Astrocyte (in vitro differentiated cells and primary cell): Measurements from ENCODE around the gene FXR2. TPM values are rescaled to one million over a fixed set of nuclear protein-coding genes. Genes with fewer than 3 reads are reported as not detected.
"Not testable (repeated sequence)": the region's sequence is repeated elsewhere in the genome, so short reads cannot be mapped to it uniquely, and the experiment has no call there.

Experiments
- DNase-seq: peaks from one replicate; pipeline ENCODE4 v3.0.0-alpha.2; 2010; ENCODE audit warnings: low read depth
- FAIRE-seq: peaks from 2 replicates; lab custom pipeline; 2011; peaks lifted over from hg19 to GRCh38; lab: Jason Lieb, UNC
- H2AFZ ChIP-seq: 2 replicates; pipeline ENCODE4 v1.6.0; 2012; ENCODE audit warnings: low read depth, low read length, inconsistent platforms
- H3K27ac ChIP-seq: 2 replicates; pipeline ENCODE4 v1.5.1; 2011; ENCODE audit warnings: low read depth, low read length, inconsistent platforms
- H3K27me3 ChIP-seq: 2 replicates; pipeline ENCODE4 v1.6.0; 2011; ENCODE audit warnings: low read length, inconsistent platforms; ENCODE audit not compliant: insufficient read depth
- H3K36me3 ChIP-seq: 2 replicates; pipeline ENCODE4 v1.5.1; 2011; ENCODE audit warnings: low read length, inconsistent platforms; ENCODE audit not compliant: insufficient read depth
- H3K4me1 ChIP-seq: 2 replicates; pipeline ENCODE4 v1.5.1; 2011; ENCODE audit warnings: low read length, inconsistent platforms; ENCODE audit not compliant: insufficient read depth
- H3K4me2 ChIP-seq: 2 replicates; pipeline ENCODE4 v1.6.0; 2012; ENCODE audit warnings: low read length, inconsistent platforms
- H3K4me3 ChIP-seq: 2 replicates; pipeline ENCODE4 v1.5.1; 2011; ENCODE audit warnings: low read depth, mild to moderate bottlenecking, low read length, inconsistent platforms; ENCODE audit not compliant: insufficient read depth
- H3K79me2 ChIP-seq: 2 replicates; pipeline ENCODE4 v1.6.0; 2012; ENCODE audit warnings: mild to moderate bottlenecking, low read length, inconsistent platforms; ENCODE audit not compliant: insufficient read depth
- H3K9ac ChIP-seq: 2 replicates; pipeline ENCODE4 v1.6.0; 2012; ENCODE audit warnings: mild to moderate bottlenecking, low read length, inconsistent platforms
- H3K9me3 ChIP-seq: 2 replicates; pipeline ENCODE4 v1.5.1; 2012; ENCODE audit warnings: low read depth, mild to moderate bottlenecking, low read length, inconsistent platforms; ENCODE audit not compliant: insufficient read depth
- H4K20me1 ChIP-seq: 2 replicates; pipeline ENCODE4 v1.6.0; 2012; ENCODE audit warnings: low read length, inconsistent platforms; ENCODE audit not compliant: insufficient read depth
- H3K27ac Mint-ChIP-seq: one replicate; pipeline ENCODE4 v1.8.0; 2021; ENCODE audit warnings: mild to moderate bottlenecking, mixed read lengths; ENCODE audit not compliant: unreplicated experiment
- H3K27me3 Mint-ChIP-seq: one replicate; pipeline ENCODE4 v1.8.0; 2021; ENCODE audit warnings: low read depth, mixed read lengths; ENCODE audit not compliant: unreplicated experiment
- H3K36me3 Mint-ChIP-seq: one replicate; pipeline ENCODE4 v1.8.0; 2021; ENCODE audit warnings: low read depth, mixed read lengths; ENCODE audit not compliant: unreplicated experiment
- H3K4me1 Mint-ChIP-seq: one replicate; pipeline ENCODE4 v1.8.0; 2021; ENCODE audit warnings: low read depth, mixed read lengths; ENCODE audit not compliant: unreplicated experiment
- H3K4me3 Mint-ChIP-seq: one replicate; pipeline ENCODE4 v1.8.0; 2021; ENCODE audit warnings: mild to moderate bottlenecking, moderate library complexity, mixed read lengths; ENCODE audit not compliant: unreplicated experiment
- H3K9me3 Mint-ChIP-seq: one replicate; pipeline ENCODE4 v1.8.0; 2021; ENCODE audit warnings: mild to moderate bottlenecking, mixed read lengths; ENCODE audit not compliant: unreplicated experiment
- EZH2 ChIP-seq: IDR thresholded peaks from 2 replicates; pipeline ENCODE4 v1.6.1; 2012; ENCODE audit warnings: mild to moderate bottlenecking, low read length, inconsistent platforms; ENCODE audit not compliant: insufficient read depth
- total RNA-seq: library from RNA; stranded (reverse); gene quantifications from 2 replicates; pipeline ENCODE4 v1.2.1, GENCODE V29; 2021
- TF ChIP-seq, protein P1 (sequence below): IDR thresholded peaks from 2 replicates; pipeline ENCODE4 v1.5.1; 2011; ENCODE audit warnings: low read depth, mild to moderate bottlenecking, inconsistent platforms, low read length, moderate library complexity; ENCODE audit not compliant: insufficient read depth

Gene FXR2
- total RNA-seq, 1 donor from 2014 or later, result 60.2 TPM

DNA sequence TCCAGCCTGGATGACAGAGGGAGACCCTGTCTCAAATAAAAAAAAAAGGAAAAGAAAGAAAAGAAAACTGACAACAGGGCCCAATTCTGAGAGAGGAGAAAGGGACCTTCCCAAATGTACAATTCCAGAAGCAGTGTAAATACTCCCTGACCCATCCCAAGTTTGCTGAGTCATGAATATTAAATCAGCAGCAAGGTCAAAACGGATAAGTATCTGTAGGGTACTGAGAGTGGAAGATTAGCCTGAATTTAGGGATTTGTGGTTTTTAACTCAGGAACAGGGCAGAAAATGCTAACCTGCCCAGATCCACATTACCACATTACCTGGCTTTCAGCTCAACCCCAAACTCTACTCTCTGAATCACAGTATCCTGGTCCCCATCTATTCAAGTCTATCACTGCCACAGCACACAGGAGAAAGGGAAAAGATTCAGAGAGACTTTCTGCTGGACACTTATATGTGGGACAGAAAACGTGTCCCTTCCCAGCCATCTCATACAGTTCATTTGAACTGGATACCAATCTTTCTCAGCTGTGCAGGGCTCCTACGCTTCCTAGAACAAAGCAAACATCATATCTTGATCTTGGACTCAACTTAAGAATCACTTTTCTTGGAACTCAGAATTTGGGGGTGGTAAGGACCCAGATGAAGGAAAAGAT, 2.9 kb downstream of the FXR2 start:
- Mint-ChIP-seq H3K27me3 (no peaks in the 10 kb centered on the region), H3K36me3 (peaks cover 3% of the 10 kb centered on the region), H3K27ac (peak overlapping the region; percentile 50), H3K4me1 (peaks cover 32% of the 10 kb centered on the region), H3K9me3 (no peaks in the 10 kb centered on the region), H3K4me3 (peak overlapping the region; percentile 95)
- Histone ChIP-seq H3K79me2 (peaks cover 72% of the 10 kb centered on the region), H3K9me3 (no peaks in the 10 kb centered on the region), H3K4me2 (peak overlapping the region; percentile 87), H3K4me3 (peak overlapping the region; percentile 29), H3K36me3 (peaks cover 10% of the 10 kb centered on the region), H3K27me3 (no peaks in the 10 kb centered on the region), H4K20me1 (peaks cover 61% of the 10 kb centered on the region), H3K4me1 (peaks cover 22% of the 10 kb centered on the region), H2AFZ (no peak overlapping the region), H3K27ac (no peak overlapping the region), H3K9ac (peak overlapping the region; percentile 5)
- peak; percentile 9 for FAIRE-seq
- DNase-seq, result no peak
- TF ChIP-seq, protein P1, sequence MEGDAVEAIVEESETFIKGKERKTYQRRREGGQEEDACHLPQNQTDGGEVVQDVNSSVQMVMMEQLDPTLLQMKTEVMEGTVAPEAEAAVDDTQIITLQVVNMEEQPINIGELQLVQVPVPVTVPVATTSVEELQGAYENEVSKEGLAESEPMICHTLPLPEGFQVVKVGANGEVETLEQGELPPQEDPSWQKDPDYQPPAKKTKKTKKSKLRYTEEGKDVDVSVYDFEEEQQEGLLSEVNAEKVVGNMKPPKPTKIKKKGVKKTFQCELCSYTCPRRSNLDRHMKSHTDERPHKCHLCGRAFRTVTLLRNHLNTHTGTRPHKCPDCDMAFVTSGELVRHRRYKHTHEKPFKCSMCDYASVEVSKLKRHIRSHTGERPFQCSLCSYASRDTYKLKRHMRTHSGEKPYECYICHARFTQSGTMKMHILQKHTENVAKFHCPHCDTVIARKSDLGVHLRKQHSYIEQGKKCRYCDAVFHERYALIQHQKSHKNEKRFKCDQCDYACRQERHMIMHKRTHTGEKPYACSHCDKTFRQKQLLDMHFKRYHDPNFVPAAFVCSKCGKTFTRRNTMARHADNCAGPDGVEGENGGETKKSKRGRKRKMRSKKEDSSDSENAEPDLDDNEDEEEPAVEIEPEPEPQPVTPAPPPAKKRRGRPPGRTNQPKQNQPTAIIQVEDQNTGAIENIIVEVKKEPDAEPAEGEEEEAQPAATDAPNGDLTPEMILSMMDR, result no peak
- no peak for TF ChIP-seq EZH2

- Mint-ChIP-seq H3K4me3 (no peak overlapping the region), H3K4me1 (peaks cover 32% of the 10 kb centered on the region), H3K27ac (peak overlapping the region; percentile 12), H3K9me3 (no peaks in the 10 kb centered on the region), H3K27me3 (no peaks in the 10 kb centered on the region), H3K36me3 (peaks cover 5% of the 10 kb centered on the region)
- no peak overlapping the region for H3K27ac ChIP-seq
- peaks cover 83% of the 10 kb centered on the region for H3K79me2 ChIP-seq
- no peak overlapping the region for H3K9ac ChIP-seq
- H3K4me3 ChIP-seq, result no peak overlapping the region
- H2AFZ ChIP-seq, result no peak overlapping the region
- H3K9me3 ChIP-seq, result no peaks in the 10 kb centered on the region
- FAIRE-seq, result no peak
- H3K27me3 ChIP-seq, result no peaks in the 10 kb centered on the region
- peaks cover 72% of the 10 kb centered on the region for H4K20me1 ChIP-seq
- peaks cover 14% of the 10 kb centered on the region for H3K36me3 ChIP-seq
- no peak for DNase-seq
- TF ChIP-seq, protein P1, result no peak
- H3K4me1 ChIP-seq, result peaks cover 22% of the 10 kb centered on the region
- H3K4me2 ChIP-seq, result no peak overlapping the region
Observed at GRCh38 chr17:7610641-7611040, 4.1 kb downstream of the FXR2 start.

DNA sequence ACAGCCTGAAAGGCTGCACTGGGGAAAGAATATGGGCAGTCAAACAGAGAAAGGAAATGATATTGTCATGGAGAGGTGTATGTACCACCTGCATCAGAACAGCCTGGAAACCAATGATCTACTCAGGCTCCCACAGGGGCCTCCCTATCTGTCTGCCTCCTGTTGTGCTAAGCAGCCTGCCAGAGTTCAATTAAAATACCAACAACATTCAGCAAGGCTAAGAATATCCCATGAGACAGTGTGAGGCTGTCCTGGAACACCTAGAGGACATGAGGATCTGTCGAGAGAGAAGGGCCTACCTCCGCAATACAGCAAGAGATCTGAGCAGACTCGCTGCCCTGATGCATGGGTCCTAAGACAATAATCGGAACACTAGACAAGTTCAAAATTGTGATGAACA, 8.4 kb downstream of the FXR2 start:
- Histone ChIP-seq H3K4me3 (no peak overlapping the region), H3K4me1 (no peaks in the 10 kb centered on the region), H3K27ac (no peak overlapping the region), H3K27me3 (no peaks in the 10 kb centered on the region), H4K20me1 (peaks cover 54% of the 10 kb centered on the region), H3K36me3 (peaks cover 36% of the 10 kb centered on the region), H3K9me3 (no peaks in the 10 kb centered on the region), H3K4me2 (no peak overlapping the region), H3K79me2 (peaks cover 61% of the 10 kb centered on the region), H2AFZ (no peak overlapping the region), H3K9ac (no peak overlapping the region)
- H3K27me3 Mint-ChIP-seq, result no peaks in the 10 kb centered on the region
- H3K9me3 Mint-ChIP-seq, result no peaks in the 10 kb centered on the region
- no peak overlapping the region for H3K27ac Mint-ChIP-seq
- no peak for TF ChIP-seq EZH2
- TF ChIP-seq, protein P1, result no peak
- FAIRE-seq, result no peak
- peaks cover 18% of the 10 kb centered on the region for H3K36me3 Mint-ChIP-seq
- H3K4me3 Mint-ChIP-seq, result no peak overlapping the region
- peaks cover 10% of the 10 kb centered on the region for H3K4me1 Mint-ChIP-seq
- DNase-seq, result no peak

GRCh38 chr17:7597561-7597960, 17.1 kb downstream of the FXR2 start:
- H3K4me1 Mint-ChIP-seq, DNase-seq, H3K9me3 ChIP-seq, H3K27me3 ChIP-seq, H3K9me3 Mint-ChIP-seq, H3K9ac ChIP-seq, H3K4me2 ChIP-seq, H3K4me1 ChIP-seq, H3K27ac ChIP-seq, H3K4me3 Mint-ChIP-seq, H3K79me2 ChIP-seq, H3K27me3 Mint-ChIP-seq, H3K4me3 ChIP-seq, H3K27ac Mint-ChIP-seq, H2AFZ ChIP-seq: not testable (repeated sequence)
- H3K36me3 ChIP-seq, result peaks cover 56% of the 10 kb centered on the region
- peaks cover 31% of the 10 kb centered on the region for H3K36me3 Mint-ChIP-seq
- H4K20me1 ChIP-seq, result peaks cover 28% of the 10 kb centered on the region
- peak; percentile 37 for FAIRE-seq
